K562 (cell line): Measurements from ENCODE around the gene CFAP54. TPM values are rescaled to one million over a fixed set of nuclear protein-coding genes. Genes with fewer than 3 reads are reported as not detected.

ENCODE experiments used
- KLF1 ChIP-seq: fragments of 450-650 bp; IDR thresholded peaks from 2 replicates; pipeline ENCODE4 v1.6.1; 2016; ENCODE audit warnings: missing genetic modification characterization, missing compliant biosample characterization
- PYGO2 ChIP-seq: fragments of 450-650 bp; IDR thresholded peaks from 2 replicates; pipeline ENCODE4 v1.6.1; 2016; ENCODE audit warnings: mild to moderate bottlenecking, missing genetic modification characterization, moderate library complexity, missing compliant biosample characterization
- RAD21 ChIP-seq, 2 experiments: fragments of 250-450 bp in 1 of 2; fragments of 450-650 bp in 1 of 2; sonication (Bioruptor Pico) in 1 of 2; formaldehyde crosslinking in 1 of 2; IDR thresholded peaks in 1 of 2; conservative IDR thresholded peaks in 1 of 2; 2 replicates each; pipeline versions ENCODE4 v1.4.0 to v1.8.0; 2020 to 2022; ENCODE audit warnings: mild to moderate bottlenecking in 2 of 2, moderate library complexity in 1 of 2
- RBM34 ChIP-seq: fragments of 200-400 bp; formaldehyde crosslinking; IDR thresholded peaks from 2 replicates; pipeline ENCODE4 v1.6.1; 2018; ENCODE audit warnings: low read length, borderline replicate concordance; ENCODE audit not compliant: insufficient read depth
- SAP30 ChIP-seq: fragments of 200-600 bp; sonication (generic); IDR thresholded peaks from 2 replicates; pipeline ENCODE4 v1.6.1; 2012; ENCODE audit warnings: borderline replicate concordance, low read depth, mild to moderate bottlenecking, moderate library complexity, low read length, control low read depth, inconsistent platforms; ENCODE audit not compliant: insufficient read depth, poor library complexity, severe bottlenecking
- SMC3 ChIP-seq: conservative IDR thresholded peaks from 2 replicates; pipeline ENCODE4 v1.6.1; 2011; ENCODE audit warnings: low read depth, low read length, improper control_type of control experiment; ENCODE audit not compliant: insufficient read depth
- STAG1 ChIP-seq: sonication (generic); formaldehyde crosslinking; IDR thresholded peaks from 2 replicates; pipeline ENCODE4 v1.5.0; 2020; ENCODE audit warnings: missing genetic modification reagents, borderline replicate concordance
- YBX1 ChIP-seq: fragments of 450-650 bp; IDR thresholded peaks from 2 replicates; pipeline ENCODE4 v1.7.1; 2016; ENCODE audit warnings: mild to moderate bottlenecking
- YY1 ChIP-seq, 3 experiments: IDR thresholded peaks; 2 replicates each; pipeline ENCODE4 v1.6.1; 2011; ENCODE audit warnings: low read length in 2 of 3, mild to moderate bottlenecking in 2 of 3, moderate library complexity in 2 of 3, borderline replicate concordance in 1 of 3, control low read depth in 1 of 3, low read depth in 1 of 3; ENCODE audit not compliant: insufficient read depth in 3 of 3, insufficient replicate concordance in 2 of 3, control insufficient read depth in 1 of 3, insufficient read length in 1 of 3; ENCODE audit errors: extremely low read depth in 1 of 3
- ZBTB5 ChIP-seq: fragments of 450-650 bp; IDR thresholded peaks from 2 replicates; pipeline ENCODE4 v1.6.1; 2017; ENCODE audit warnings: antibody characterized with exemption
- ZNF140 ChIP-seq: fragments of 250-450 bp; sonication (Bioruptor Pico); IDR thresholded peaks from 2 replicates; pipeline ENCODE4 v1.8.0; 2021; ENCODE audit warnings: moderate library complexity, mild to moderate bottlenecking, inconsistent platforms
- ZNF830 ChIP-seq: fragments of 250-450 bp; sonication (Bioruptor Pico); IDR thresholded peaks from 2 replicates; pipeline ENCODE4 v1.5.0; 2021; ENCODE audit warnings: mild to moderate bottlenecking
- polyA plus RNA-seq, 8 experiments: library from polyadenylated mRNA; depleted of rRNA in 4 of 8; stranded (reverse) in 5 of 8; unstranded in 3 of 8; fragments of >200 nt; fragmentation: Nextera tagmentation in 2 of 8; fragmentation: Illumina TruSeq in 1 of 8; extraction: Ambion mirVana in 2 of 8; extraction: Trizol in 1 of 8; gene quantifications; 2 replicates each; pipeline versions ENCODE4 v1.2.1 to v1.2.3, GENCODE V29; 2011 to 2014; ENCODE audit warnings: inconsistent platforms in 1 of 8, missing spikeins in 1 of 8
- total RNA-seq, 7 experiments: library from RNA; depleted of rRNA in 6 of 7; stranded (reverse); fragments of >200 nt in 6 of 7; fragmentation: Illumina TruSeq in 2 of 7; extraction: Trizol in 2 of 7; gene quantifications; 2 replicates each; pipeline versions ENCODE4 v1.2.1 to v1.2.3, GENCODE V29; 2011 to 2021; ENCODE audit warnings: low replicate concordance in 1 of 7
- TF ChIP-seq, protein P1 (sequence below), 2 experiments: fragments of 450-650 bp; formaldehyde crosslinking in 1 of 2; IDR thresholded peaks; 2 replicates each; pipeline versions ENCODE4 v1.4.0 to v1.6.1; 2014 to 2020; ENCODE audit warnings: mild to moderate bottlenecking in 2 of 2, borderline replicate concordance in 1 of 2, low read depth in 1 of 2
- TF ChIP-seq, protein P2 (sequence below): fragments of 450-650 bp; formaldehyde crosslinking; IDR thresholded peaks from 2 replicates; pipeline ENCODE4 v1.4.0; 2020; ENCODE audit warnings: mild to moderate bottlenecking, moderate library complexity

Gene CFAP54
- total and polyA plus RNA-seq, 9 of the 15 experiments (the other 6 are each of a cell fraction or from before 2014, with no cell fraction given) = 0.03 to 0.23 (median 0.10) TPM; not detected in 3

DNA sequence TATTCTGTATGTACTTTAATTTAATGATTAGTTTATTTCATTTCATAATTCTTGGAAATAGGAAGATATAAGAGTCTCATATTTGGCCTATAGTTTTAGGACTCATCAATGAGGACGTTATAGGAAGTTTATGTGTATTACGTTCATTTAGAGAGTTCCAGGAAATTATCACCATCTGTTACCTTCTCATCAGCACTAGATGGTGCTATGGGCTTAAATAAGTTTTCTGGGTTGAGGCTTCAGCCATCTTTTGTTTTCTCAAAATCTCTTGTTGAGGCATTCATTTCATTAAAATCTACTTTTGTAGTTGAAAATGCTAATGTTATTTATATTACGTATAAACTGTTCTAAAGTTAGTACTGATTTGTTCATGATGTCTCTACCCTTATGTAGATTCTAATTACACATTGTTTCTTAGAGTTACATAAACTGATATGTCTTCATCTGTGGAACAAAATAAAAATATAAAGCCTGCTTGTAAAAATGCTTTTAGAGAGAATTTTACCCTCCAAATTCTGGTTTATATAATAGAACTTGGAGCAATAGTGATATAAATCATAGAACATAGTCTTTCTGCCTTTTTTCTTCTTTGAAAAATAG lies 89.2 kb downstream of the CFAP54 start (continued):
- TF ChIP-seq, protein P1, sequence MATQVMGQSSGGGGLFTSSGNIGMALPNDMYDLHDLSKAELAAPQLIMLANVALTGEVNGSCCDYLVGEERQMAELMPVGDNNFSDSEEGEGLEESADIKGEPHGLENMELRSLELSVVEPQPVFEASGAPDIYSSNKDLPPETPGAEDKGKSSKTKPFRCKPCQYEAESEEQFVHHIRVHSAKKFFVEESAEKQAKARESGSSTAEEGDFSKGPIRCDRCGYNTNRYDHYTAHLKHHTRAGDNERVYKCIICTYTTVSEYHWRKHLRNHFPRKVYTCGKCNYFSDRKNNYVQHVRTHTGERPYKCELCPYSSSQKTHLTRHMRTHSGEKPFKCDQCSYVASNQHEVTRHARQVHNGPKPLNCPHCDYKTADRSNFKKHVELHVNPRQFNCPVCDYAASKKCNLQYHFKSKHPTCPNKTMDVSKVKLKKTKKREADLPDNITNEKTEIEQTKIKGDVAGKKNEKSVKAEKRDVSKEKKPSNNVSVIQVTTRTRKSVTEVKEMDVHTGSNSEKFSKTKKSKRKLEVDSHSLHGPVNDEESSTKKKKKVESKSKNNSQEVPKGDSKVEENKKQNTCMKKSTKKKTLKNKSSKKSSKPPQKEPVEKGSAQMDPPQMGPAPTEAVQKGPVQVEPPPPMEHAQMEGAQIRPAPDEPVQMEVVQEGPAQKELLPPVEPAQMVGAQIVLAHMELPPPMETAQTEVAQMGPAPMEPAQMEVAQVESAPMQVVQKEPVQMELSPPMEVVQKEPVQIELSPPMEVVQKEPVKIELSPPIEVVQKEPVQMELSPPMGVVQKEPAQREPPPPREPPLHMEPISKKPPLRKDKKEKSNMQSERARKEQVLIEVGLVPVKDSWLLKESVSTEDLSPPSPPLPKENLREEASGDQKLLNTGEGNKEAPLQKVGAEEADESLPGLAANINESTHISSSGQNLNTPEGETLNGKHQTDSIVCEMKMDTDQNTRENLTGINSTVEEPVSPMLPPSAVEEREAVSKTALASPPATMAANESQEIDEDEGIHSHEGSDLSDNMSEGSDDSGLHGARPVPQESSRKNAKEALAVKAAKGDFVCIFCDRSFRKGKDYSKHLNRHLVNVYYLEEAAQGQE (IDR thresholded peaks at IDR 0.05; ENCODE audit: borderline replicate concordance) = peak; percentile 58; the same call in 1 of the 2 replicates
- TF ChIP-seq, protein P1 (CRISPR knock-in tag; IDR thresholded peaks at IDR 0.05; ENCODE audit: low read depth) = no peak
- TF ChIP-seq YY1 (IDR thresholded peaks at IDR 0.05; ENCODE audit: borderline replicate concordance in 1 of 3, control insufficient read depth in 1 of 3, extremely low read depth in 1 of 3, insufficient read depth in 3 of 3, insufficient read length in 1 of 3, insufficient replicate concordance in 2 of 3, low read depth in 1 of 3, low read length in 2 of 3) = peak in 1 of 3 experiments; percentile 43
- peak; percentile 80 to 87 for TF ChIP-seq RAD21 (CRISPR knock-in tag; conservative IDR thresholded peaks at IDR 0.05 in 1 of 2, IDR thresholded peaks at IDR 0.05 in 1 of 2)
- TF ChIP-seq RBM34 = no peak
- TF ChIP-seq YBX1 = no peak
- no peak for TF ChIP-seq PYGO2 (tag)
- no peak for TF ChIP-seq ZNF830 (CRISPR knock-in tag)
- TF ChIP-seq, protein P2, sequence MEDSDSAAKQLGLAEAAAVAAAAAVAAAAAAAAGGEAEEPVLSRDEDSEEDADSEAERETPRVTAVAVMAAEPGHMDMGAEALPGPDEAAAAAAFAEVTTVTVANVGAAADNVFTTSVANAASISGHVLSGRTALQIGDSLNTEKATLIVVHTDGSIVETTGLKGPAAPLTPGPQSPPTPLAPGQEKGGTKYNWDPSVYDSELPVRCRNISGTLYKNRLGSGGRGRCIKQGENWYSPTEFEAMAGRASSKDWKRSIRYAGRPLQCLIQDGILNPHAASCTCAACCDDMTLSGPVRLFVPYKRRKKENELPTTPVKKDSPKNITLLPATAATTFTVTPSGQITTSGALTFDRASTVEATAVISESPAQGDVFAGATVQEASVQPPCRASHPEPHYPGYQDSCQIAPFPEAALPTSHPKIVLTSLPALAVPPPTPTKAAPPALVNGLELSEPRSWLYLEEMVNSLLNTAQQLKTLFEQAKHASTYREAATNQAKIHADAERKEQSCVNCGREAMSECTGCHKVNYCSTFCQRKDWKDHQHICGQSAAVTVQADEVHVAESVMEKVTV (CRISPR knock-in tag) = peak; percentile 70
- peak; percentile 57 for TF ChIP-seq SMC3
- TF ChIP-seq SAP30 = no peak
- TF ChIP-seq STAG1 (CRISPR knock-in tag) = no peak
- TF ChIP-seq KLF1 (tag) = no peak
- TF ChIP-seq ZBTB5 = no peak
- no peak for TF ChIP-seq ZNF140
